T47D (cell line): ENCODE measurements around the gene CTAG1A.
A peak's percentile ranks its signal among the peaks of the same experiment; 100 is the strongest.
"Not testable (repeated sequence)": the region's sequence is repeated elsewhere in the genome, so short reads cannot be mapped to it uniquely, and the experiment has no call there.

Experiments
- DNase-seq, 2 experiments: peaks; one replicate each; pipeline versions ENCODE4 v3.0.0 to v3.0.0-alpha.2; 2011 to 2012; ENCODE audit warnings: low read depth in 1 of 2, low spot score in 1 of 2
- JUND ChIP-seq: IDR thresholded peaks from 2 replicates; pipeline ENCODE4 v1.6.1; 2012; ENCODE audit warnings: low read depth
- in situ Hi-C: cut with HindIII; loops from 2 replicates; pipeline ENCODE4 v1.10.0; 2016; ENCODE audit warnings: low sequenced_read_pairs, low pct_unique_long_range_greater_than_20kb

The CTAG1A gene

DNA sequence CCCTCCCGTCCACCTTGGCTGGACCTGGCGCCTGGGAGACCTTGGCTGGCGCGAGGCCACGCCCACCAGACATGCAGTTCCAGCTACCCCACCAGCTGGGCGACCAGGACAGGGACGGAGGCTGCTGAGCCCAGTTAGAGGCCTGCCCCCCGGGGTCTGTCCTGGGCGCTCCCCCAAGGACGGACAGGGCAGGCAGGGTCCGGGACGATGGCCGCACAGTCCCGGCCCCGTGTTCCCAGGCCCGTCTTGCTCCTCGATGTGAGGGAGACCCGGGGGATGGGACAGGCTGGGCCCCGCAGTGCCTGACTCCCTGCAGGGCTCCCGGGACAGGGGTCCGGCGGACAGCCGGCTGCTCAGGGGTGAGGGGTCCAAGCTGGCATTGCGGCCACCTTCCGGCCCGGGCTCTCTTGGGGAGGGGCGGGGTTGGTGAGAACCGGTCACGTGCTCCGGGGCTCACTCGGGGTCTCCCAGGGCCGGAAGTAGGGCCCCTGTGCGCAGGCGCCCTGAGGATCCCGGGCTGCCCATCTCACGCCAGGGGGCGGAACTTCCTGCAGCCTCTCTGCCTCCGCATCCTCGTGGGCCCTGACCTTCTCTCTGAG is at the start of gene CTAG1A:
CTAG1A (plus strand) TSS at position 549 of the 599 bp plus-strand sequence. CDS start 74 bp downstream, outside the sequence.
- in situ Hi-C loops, DNase-seq: not testable (repeated sequence)

DNA sequence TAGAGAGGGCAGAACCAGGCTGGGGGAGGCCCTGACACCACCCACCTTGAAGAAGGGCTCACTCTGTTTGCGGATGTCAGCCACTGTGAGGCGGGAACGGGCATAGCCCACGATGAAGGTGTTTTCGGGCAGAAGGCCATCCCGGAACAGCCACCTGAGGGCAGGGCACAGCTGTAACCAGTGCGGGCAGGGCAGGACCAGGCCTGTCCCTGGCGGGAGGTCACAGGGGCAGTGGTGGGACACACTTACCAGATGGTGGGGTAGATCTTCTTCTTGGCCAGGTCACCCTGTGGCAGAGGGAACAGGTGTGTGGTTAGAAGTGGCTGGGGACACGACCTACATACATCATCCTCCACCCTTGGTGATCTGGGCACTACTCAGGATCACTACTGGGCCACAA is 49.0 kb upstream of the CTAG1A start:
- no peak for TF ChIP-seq JUND
- in situ Hi-C loops, result no loop called here
- DNase-seq, result no peak

DNA sequence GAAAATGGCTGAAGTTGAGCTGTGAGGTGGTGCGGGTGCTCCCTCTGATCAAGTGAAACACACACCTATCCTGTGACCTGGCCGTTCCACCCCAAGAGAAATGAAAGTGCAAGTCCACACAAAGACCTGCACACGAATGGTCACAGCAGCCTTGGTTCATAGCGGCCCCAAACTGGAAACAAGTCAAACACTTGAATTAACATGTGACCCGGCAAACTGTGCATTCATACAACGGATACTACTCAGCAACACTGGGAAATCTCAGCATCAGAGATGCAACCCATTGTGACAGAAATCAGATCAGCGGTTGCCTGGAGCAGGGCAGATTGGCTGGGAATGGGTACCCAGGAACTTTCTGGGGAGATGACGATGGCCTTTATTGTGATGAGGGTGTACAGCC is 45.9 kb upstream of the CTAG1A start:
- no peak for TF ChIP-seq JUND
- DNase-seq, result no peak
- in situ Hi-C loops, result no loop called here

GRCh38 chrX:154540365-154540764 is 44.6 kb upstream of the CTAG1A start:
- DNase-seq, in situ Hi-C loops: not testable (repeated sequence)

DNA sequence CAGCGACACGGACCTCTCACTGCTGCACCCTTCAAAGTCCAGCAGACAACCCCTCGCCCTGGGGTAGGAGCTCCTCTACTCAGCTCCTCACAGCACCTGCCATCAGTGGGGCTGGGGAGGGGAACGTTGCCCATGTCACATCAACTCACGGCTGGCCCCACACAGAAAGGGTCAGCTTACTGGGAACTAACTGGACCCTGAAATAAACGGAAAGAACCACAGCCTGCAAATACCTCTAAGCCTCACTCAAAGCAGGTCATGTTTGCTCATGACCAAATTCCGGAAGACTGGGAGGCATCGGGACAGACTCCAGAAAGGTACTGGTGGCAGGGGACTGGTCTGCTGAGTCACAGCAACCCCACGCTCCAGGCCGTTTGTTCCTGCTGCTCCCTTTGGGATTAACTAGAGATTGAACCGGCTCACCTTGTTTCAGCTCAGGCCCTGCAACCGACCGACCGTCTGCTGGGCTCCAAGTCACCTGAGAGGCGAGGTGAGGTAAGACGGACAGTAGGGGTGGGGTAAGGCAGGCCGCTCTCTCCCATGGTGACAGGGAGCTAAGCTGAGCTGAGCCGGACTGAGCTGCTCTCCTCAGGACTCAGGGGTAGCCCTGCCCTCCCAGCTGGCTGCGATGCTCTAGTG is 43.9 kb upstream of the CTAG1A start:
- 0 out of 2 replicates have a peak, but pooled peaks have one; percentile 15 for TF ChIP-seq JUND
- in situ Hi-C loops, result no loop called here
- peak in 1 of 2 experiments; percentile 94 for DNase-seq

DNA sequence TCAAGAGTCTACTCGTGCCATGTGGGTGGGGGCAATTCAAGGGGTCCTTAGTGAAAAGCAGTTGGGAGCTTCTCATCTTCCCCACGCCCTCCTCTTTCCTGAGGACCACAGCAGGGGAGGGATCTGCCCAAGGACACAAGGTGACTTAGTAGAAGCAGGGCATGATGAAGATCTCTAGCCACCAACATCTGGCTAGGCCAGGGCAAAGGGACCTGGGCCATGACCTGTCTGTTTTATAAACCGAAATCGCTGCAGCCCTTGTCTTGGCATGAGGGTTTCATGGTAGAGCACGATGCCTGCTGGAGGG is 43.4 kb upstream of the CTAG1A start:
- in situ Hi-C loops, result no loop called here
- no peak for TF ChIP-seq JUND
- no peak for DNase-seq

GRCh38 chrX:154541896-154542722 is 42.8 kb upstream of the CTAG1A start:
- TF ChIP-seq JUND, result no peak
- in situ Hi-C loops, result no loop called here
- peak in 1 of 2 experiments; percentile 49 for DNase-seq

DNA sequence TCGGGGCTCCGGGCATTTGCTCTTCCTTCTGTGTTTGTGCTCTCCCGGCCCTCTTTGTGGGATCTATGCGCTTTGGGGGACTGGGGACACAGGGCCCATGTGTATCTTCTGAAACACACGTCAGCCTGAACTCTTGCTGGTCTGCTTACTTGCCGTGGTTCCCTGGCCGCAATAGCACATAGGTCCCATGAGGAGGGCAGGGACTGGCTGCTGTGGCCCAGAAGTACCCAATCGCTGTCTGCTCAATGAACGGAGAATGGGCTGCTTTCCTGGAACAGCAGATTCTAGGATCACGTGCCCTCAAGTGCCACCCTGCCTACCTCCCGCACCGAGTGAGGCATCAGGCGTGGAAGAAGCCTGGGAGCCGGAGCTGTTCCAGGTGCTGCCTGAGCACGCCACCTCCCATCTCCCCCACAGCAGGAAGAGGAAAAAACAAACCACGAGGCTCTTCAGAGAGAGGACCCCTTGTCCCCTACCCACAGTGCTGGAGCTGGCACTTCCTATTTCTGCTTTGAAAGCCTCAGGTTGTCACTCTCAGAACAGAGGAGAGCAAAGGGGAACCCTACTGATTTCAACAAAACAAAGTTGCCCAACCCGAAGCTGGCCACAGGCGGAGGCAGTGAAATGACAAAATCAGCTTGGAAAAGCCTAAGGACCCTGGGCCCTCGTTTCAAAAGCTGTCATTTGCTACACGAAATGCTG is 42.1 kb upstream of the CTAG1A start:
- TF ChIP-seq JUND, result no peak
- in situ Hi-C loops, result no loop called here

GRCh38 chrX:154545673-154546274 is 39.2 kb upstream of the CTAG1A start:
- in situ Hi-C loops, result no loop called here

More for the DNA sequence above, 42.1 kb upstream of the CTAG1A start:
- peak in 1 of 2 experiments; percentile 33 for DNase-seq

DNA sequence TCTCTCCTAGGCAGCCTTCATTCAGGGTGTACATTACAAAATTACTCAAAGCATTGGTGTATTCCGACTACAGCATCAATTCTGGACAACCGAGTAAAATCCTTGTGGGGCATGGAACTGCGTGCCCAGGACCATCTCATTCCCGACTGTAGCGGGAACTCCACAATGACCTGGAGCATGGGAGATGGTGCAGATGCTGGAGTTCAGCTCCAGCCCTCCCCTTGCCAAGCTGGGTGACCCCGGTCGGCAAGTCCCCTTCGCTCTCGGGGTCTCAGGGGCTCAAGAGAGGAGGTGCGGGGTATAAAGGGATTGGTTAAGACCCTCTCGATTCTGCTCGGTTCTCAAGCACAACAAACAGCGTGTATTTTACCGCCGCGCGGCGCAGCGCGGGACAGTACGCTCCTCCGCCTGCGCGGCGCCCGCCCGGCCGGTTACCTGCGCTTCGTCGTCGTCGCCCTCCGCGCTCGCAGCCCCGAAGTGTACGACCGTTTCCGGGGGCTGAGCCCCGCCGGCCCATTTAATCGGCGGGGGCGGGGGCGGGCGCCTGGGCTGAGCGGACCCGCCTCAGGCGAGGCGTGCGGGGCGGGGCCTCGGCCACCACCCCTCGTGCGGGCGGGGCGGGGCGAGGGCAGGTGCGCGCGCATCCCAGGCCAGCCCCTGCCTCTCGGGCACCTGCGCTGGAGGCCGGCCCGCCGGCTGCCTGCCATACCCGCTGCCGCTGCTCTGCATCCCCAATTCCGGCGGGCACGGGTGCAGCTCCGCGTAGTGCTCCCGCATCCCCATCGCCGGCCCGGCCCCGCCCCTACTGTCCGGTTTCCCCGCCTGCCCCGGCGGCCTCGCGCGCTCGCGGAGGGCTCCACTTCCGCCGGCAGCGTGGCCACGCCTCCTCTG is 38.3 kb upstream of the CTAG1A start, which contains the start of gene G6PD:
G6PD (minus strand) TSS at position 493 of the 891 bp plus-strand sequence. CDS start 691 bp downstream, outside the sequence.
- in situ Hi-C loops, result no loop called here
- no peak for TF ChIP-seq JUND
- peak; percentile 56 to 66 for DNase-seq

More at GRCh38 chrX:154545673-154546274, 39.2 kb upstream of the CTAG1A start:
- TF ChIP-seq JUND, result no peak
- no peak for DNase-seq

GRCh38 chrX:154547245-154548027 is 37.5 kb upstream of the CTAG1A start, which contains the start of gene IKBKG:
Gene IKBKG (plus strand): TSS chrX:154547620. CDS start chrX:154552003, 4,383 bp downstream.
- TF ChIP-seq JUND, result no peak
- DNase-seq, result peak; percentile 65 to 91
- in situ Hi-C loops, result no loop called here
